Panc1 (cell line): ENCODE measurements around the gene FSHR.

Experiments
- CTCF ChIP-seq: fragments of 450-650 bp; IDR thresholded peaks from 2 replicates; pipeline ENCODE4 v1.5.1; 2017; ENCODE audit warnings: mild to moderate bottlenecking
- POLR2AphosphoS5 ChIP-seq: IDR thresholded peaks from 2 replicates; pipeline ENCODE4 v1.6.1; 2012; ENCODE audit warnings: mild to moderate bottlenecking, low read depth, low read length, moderate library complexity
- REST ChIP-seq, 2 experiments: IDR thresholded peaks; 2 replicates each; pipeline ENCODE4 v1.6.1; 2011 to 2012; ENCODE audit warnings: low read depth in 2 of 2, control low read depth in 1 of 2, low read length in 1 of 2, mild to moderate bottlenecking in 1 of 2, moderate library complexity in 1 of 2; ENCODE audit not compliant: insufficient read depth in 1 of 2
- TCF7L2 ChIP-seq: IDR thresholded peaks from 2 replicates; pipeline ENCODE4 v1.6.1; 2011; ENCODE audit warnings: mild to moderate bottlenecking, low read depth, low read length, inconsistent platforms

GRCh38 chr2:49174750-49175149, 20.4 kb upstream of the FSHR start:
- TF ChIP-seq REST (IDR thresholded peaks at IDR 0.05; ENCODE audit: insufficient read depth in 1 of 2, low read depth in 2 of 2, low read length in 1 of 2), result no peak
- TF ChIP-seq CTCF, result no peak
- no peak for TF ChIP-seq TCF7L2
- no peak for TF ChIP-seq POLR2AphosphoS5
